H1 (cell line): ENCODE measurements around the gene CBLB. TPM values are rescaled to one million over a fixed set of nuclear protein-coding genes. Genes with fewer than 3 reads are reported as not detected.

Source experiments
- ASH2L ChIP-seq: fragments of 200-600, 300-600 bp; sonication (generic); IDR thresholded peaks from one replicate; pipeline ENCODE4 v1.7.1; 2017; ENCODE audit warnings: low read length
- BACH1 ChIP-seq: IDR thresholded peaks from 2 replicates; pipeline ENCODE4 v1.6.1; 2012; ENCODE audit warnings: low read length, improper control_type of control experiment
- CHD1 ChIP-seq: IDR thresholded peaks from 2 replicates; pipeline ENCODE4 v1.6.1; 2012; ENCODE audit warnings: low read depth, low read length, improper control_type of control experiment
- RNF2 ChIP-seq: fragments of 200-900, 300-1000 bp; sonication (generic); IDR thresholded peaks from 2 replicates; pipeline ENCODE4 v1.7.1; 2016; ENCODE audit warnings: borderline replicate concordance, low read depth, mild to moderate bottlenecking, antibody characterized with exemption, low read length; ENCODE audit not compliant: poor library complexity, severe bottlenecking; ENCODE audit errors: missing control alignments
- SP1 ChIP-seq: IDR thresholded peaks from 2 replicates; pipeline ENCODE4 v1.6.1; 2011; ENCODE audit warnings: low read depth, low read length
- TEAD4 ChIP-seq: IDR thresholded peaks from 2 replicates; pipeline ENCODE4 v1.6.1; 2012; ENCODE audit warnings: low read depth, low read length, inconsistent platforms, mixed read lengths
- polyA plus RNA-seq, 7 experiments: library from polyadenylated mRNA; depleted of rRNA in 3 of 7; stranded (reverse) in 5 of 7; unstranded in 2 of 7; fragments of >200 nt in 5 of 7; fragments of 200-250 nt in 2 of 7; gene quantifications; 1 replicate in 5 of 7; 2 replicates in 1 of 7; 4 replicates in 1 of 7; pipeline versions ENCODE4 v1.2.1 to v1.2.3, GENCODE V29; 2011 to 2013; ENCODE audit warnings: missing spikeins in 2 of 7, mixed read lengths in 2 of 7
- total RNA-seq: library from RNA; stranded (reverse); fragmentation: NEBNext Ultra II Directional; extraction: Animal tissue kit (Norgen Biotek cat#: 25700); gene quantifications from 2 replicates; pipeline ENCODE4 v1.2.1, GENCODE V29; 2021
- TF ChIP-seq, protein P1 (sequence below): IDR thresholded peaks from 2 replicates; pipeline ENCODE4 v1.6.1; 2012; ENCODE audit warnings: inconsistent platforms

The CBLB gene
- total and polyA plus RNA-seq, 2 of the 8 experiments (the other 6 are each of a cell fraction or from before 2014, with no cell fraction given), result 14.5 to 26.0 TPM

DNA sequence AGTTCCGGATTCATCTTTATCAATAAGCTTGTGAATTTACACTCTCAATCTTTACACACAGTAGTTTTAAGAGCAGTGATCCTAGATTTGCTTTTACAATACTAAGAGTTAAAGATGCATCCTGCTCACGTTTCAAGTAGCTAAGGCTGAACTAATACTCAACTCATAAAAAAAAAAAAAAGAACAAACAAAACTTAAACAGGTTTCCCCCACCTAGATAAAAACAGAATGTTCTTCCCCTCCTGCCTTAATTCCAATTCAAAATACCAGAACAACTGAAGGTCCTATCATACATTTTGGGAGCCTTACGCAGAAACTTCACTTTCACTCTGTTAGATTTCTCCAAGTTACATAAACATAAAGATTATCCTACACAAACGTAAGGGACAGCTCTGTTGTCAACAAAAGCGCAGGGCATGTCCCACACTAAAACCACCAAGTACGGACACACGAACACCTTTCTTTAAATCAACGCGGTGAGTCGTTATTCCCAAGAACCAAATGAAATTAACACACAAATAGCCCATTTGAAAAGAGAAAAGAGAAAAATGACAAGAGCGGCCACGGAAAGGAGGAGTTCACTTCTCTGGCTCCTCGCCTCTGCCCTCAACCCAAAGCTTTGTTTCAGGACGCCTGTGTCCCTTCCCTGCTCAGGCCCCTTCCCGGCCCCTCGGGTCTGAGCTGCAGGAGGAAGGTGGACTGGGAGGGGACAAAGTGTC lies 941 bp downstream of the CBLB start (continued):
- TF ChIP-seq RNF2 (no peak), SP1 (no peak), CHD1 (no peak), ASH2L (no peak), TEAD4 (no peak), BACH1 (no peak)
- TF ChIP-seq, protein P1, sequence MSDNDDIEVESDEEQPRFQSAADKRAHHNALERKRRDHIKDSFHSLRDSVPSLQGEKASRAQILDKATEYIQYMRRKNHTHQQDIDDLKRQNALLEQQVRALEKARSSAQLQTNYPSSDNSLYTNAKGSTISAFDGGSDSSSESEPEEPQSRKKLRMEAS, result no peak
